ENCODE data around the gene G2E3.

DNA sequence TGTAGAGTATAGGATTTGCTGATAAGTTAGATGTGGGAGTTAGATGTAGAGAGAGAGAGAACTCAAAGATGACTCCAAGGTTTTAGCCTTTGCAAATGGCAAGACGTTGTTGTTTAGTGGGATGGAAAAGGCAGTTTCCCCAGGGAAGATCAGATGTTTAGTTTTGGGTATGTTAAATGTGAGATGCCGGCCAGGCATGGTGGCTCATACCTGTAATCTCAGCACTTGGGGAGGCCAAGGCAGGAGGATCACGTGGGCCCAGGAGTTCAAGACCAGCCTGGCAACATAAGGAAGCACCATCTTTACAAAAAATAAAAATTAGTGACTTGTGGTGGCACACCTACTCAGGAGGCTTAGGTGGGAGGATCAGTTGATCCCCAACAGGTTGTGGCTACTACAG is 96.7 kb downstream of the G2E3 start:
- TF ChIP-seq CTCF (IDR thresholded peaks at IDR 0.05), result no peak
- TF ChIP-seq POLR2A (IDR thresholded peaks at IDR 0.05), result no peak
- TF ChIP-seq POLR2AphosphoS5 (IDR thresholded peaks at IDR 0.05), result no peak

All from gastroesophageal sphincter (tissue), 3 donors.